A673 (cell line): ENCODE measurements around the gene DCP2. TPM values are rescaled to one million over a fixed set of nuclear protein-coding genes. Genes with fewer than 3 reads are reported as not detected.

ENCODE experiments used
- BruUV-seq: library from RNA; stranded (reverse); fragments of 400-500 nt; replicated peaks from 2 replicates; lab custom pipeline; 2021; lab: Mats Ljungman, UMichigan
- CTCF ChIA-PET: fragments of 300-600 bp; sonication (Branson Sonifier 250); formaldehyde crosslinking; loops from one replicate; lab custom pipeline; 2022; ENCODE audit warnings: antibody characterized with exemption; lab: Charles Lee
- POLR2A ChIA-PET: fragments of 300-600 bp; sonication (Branson Sonifier 250); formaldehyde crosslinking; loops from one replicate; lab custom pipeline; 2022; ENCODE audit warnings: antibody characterized with exemption; ENCODE audit not compliant: low non-redundant PET; lab: Charles Lee
- DNase-seq: peaks from one replicate; pipeline ENCODE4 v3.0.0-alpha.2; 2015; ENCODE audit warnings: low spot score
- H3K27ac ChIP-seq: fragments of 200-600 bp; sonication (generic); 2 replicates; pipeline ENCODE4 v1.5.1; 2016; ENCODE audit warnings: mixed run types, low read depth, mild to moderate bottlenecking, mixed read lengths, antibody characterized with exemption, low read length; ENCODE audit not compliant: poor library complexity, severe bottlenecking
- H3K27me3 ChIP-seq: fragments of 200-600 bp; sonication (generic); replicated peaks from 2 replicates; pipeline ENCODE4 v1.6.1; 2017; ENCODE audit warnings: mixed run types, low read depth, mild to moderate bottlenecking, mixed read lengths, antibody characterized with exemption, low read length; ENCODE audit not compliant: insufficient read depth, poor library complexity
- H3K36me3 ChIP-seq: fragments of 200-600 bp; sonication (generic); 2 replicates; pipeline ENCODE4 v1.6.1; 2016; ENCODE audit warnings: mixed run types, mild to moderate bottlenecking, mixed read lengths, antibody characterized with exemption, low read length; ENCODE audit not compliant: insufficient read depth, poor library complexity, severe bottlenecking
- H3K4me1 ChIP-seq: fragments of 200-600 bp; sonication (generic); 2 replicates; pipeline ENCODE4 v1.6.1; 2017; ENCODE audit warnings: mixed run types, mild to moderate bottlenecking, mixed read lengths, antibody characterized with exemption, low read length; ENCODE audit not compliant: insufficient read depth, poor library complexity, severe bottlenecking
- H3K4me3 ChIP-seq: fragments of 200-600 bp; sonication (generic); 2 replicates; pipeline ENCODE4 v1.5.1; 2016; ENCODE audit warnings: low read depth, mixed run types, mild to moderate bottlenecking, mixed read lengths, low read length; ENCODE audit not compliant: poor library complexity, severe bottlenecking
- H3K9me3 ChIP-seq: fragments of 200-600 bp; sonication (generic); 2 replicates; pipeline ENCODE4 v1.6.1; 2016; ENCODE audit warnings: mixed run types, low read depth, mild to moderate bottlenecking, mixed read lengths, antibody characterized with exemption, low read length; ENCODE audit not compliant: poor library complexity, severe bottlenecking
- EZH2 ChIP-seq: fragments of 200-600 bp; sonication (generic); IDR thresholded peaks from 2 replicates; pipeline ENCODE4 v1.6.1; 2017; ENCODE audit warnings: borderline replicate concordance, low read depth, mild to moderate bottlenecking, mixed read lengths, antibody characterized with exemption, low read length; ENCODE audit not compliant: poor library complexity, severe bottlenecking
- intact Hi-C: fragments of 100-400 bp; cut with micrococcal nuclease; formaldehyde crosslinking; loops from one replicate; pipeline ENCODE4 v1.10.0; 2022; ENCODE audit not compliant: unreplicated experiment
- total RNA-seq: library from RNA; stranded (reverse); gene quantifications from 2 replicates; pipeline ENCODE4 v1.2.3, GENCODE V29; 2021
- TF ChIP-seq, protein P1 (sequence below): fragments of 300-800, 200-600 bp; sonication (generic); conservative IDR thresholded peaks from 2 replicates; pipeline ENCODE4 v1.5.1; 2017; ENCODE audit warnings: low read depth, mild to moderate bottlenecking, antibody characterized with exemption, low read length, moderate library complexity, mixed read lengths

DCP2 gene
- total RNA-seq, 1 experiment from 2014 or later: 73.5 TPM

DNA sequence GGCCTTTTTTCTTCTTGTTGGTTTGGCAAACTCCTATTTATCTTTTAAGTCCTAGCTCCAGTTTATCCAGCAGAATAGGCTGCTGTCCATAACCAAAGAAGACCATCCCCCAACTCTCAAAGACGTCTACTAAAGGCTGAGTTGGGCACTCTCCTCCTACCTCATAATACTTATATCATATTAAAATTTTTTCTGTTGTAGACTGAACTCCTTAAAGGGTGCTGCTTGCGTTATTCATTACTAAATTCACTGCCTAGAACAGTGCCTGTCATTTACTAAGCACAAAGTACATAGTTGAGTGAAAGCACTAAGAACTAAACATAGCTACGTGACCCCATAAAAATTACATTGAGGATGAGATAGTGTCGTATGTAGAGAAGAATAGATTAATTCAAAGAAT is 21.7 kb downstream of the DCP2 start:
- ChIA-PET CTCF (no interaction called here), POLR2A (interaction anchor here (0.6 kb wide), 1 partner anchor 267 kb away, joined by 3 read pairs; no protein-coding TSS in a partner anchor)
- intact Hi-C loops: loop anchor here (5.0 kb wide), 1 partner anchor 514 kb away; the partner anchor contains the start of gene YTHDC2
- no peak overlapping the region for H3K27ac ChIP-seq
- no TSS peak for BruUV-seq
- no peak overlapping the region for H3K4me3 ChIP-seq
- no peak for DNase-seq
- peaks cover 24% of the 10 kb centered on the region for H3K36me3 ChIP-seq
- no peak for TF ChIP-seq EZH2
- TF ChIP-seq, protein P1, sequence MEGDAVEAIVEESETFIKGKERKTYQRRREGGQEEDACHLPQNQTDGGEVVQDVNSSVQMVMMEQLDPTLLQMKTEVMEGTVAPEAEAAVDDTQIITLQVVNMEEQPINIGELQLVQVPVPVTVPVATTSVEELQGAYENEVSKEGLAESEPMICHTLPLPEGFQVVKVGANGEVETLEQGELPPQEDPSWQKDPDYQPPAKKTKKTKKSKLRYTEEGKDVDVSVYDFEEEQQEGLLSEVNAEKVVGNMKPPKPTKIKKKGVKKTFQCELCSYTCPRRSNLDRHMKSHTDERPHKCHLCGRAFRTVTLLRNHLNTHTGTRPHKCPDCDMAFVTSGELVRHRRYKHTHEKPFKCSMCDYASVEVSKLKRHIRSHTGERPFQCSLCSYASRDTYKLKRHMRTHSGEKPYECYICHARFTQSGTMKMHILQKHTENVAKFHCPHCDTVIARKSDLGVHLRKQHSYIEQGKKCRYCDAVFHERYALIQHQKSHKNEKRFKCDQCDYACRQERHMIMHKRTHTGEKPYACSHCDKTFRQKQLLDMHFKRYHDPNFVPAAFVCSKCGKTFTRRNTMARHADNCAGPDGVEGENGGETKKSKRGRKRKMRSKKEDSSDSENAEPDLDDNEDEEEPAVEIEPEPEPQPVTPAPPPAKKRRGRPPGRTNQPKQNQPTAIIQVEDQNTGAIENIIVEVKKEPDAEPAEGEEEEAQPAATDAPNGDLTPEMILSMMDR: no peak
- H3K9me3 ChIP-seq: no peaks in the 10 kb centered on the region
- no peaks in the 10 kb centered on the region for H3K27me3 ChIP-seq
- H3K4me1 ChIP-seq: no peaks in the 10 kb centered on the region

DNA sequence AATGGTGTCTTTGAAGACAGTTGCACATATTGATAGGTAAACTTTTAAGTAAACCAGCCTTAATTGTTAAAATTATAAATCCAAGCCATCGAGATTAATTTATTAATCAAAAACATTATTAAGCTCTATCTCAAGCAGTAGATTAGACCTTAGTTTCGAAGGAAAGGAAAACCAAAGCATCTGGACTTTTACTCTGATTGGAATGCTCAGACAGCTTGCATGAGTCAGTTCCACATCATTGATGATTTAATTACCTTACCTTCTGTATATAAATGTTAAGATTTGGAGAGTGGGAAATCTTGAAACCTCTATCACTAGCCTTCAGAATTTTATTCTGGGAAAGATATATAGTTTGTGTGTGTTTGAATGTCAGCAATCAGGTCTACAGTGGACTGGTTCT is 23.9 kb downstream of the DCP2 start:
- CTCF ChIA-PET: no interaction called here

DNA sequence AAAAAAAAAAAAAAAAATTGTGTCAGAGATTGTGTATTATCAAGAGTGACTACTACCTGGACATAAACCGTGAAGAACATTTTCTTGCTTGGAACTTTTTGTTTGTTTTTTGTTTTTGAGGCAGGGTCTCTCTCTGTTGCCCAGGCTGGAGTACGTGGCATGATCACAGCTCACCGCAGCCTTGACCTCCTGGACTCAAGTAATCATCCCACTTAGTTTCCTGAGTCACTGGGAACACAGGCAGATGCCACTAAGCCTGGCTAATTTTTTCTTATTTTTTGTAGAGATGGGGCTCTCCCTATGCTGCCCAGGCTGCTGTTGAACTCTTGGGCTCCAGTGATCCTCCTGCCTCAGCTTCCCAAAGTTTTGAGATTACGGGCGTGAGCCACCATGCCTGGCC is 25.8 kb downstream of the DCP2 start:
- no peaks in the 10 kb centered on the region for H3K4me1 ChIP-seq
- no TSS peak for BruUV-seq
- ChIA-PET CTCF (no interaction called here), POLR2A (no interaction called here)
- H3K27me3 ChIP-seq: no peaks in the 10 kb centered on the region
- TF ChIP-seq, protein P1: no peak
- no peak for TF ChIP-seq EZH2
- H3K27ac ChIP-seq: no peak overlapping the region
- H3K36me3 ChIP-seq: peaks cover 47% of the 10 kb centered on the region
- no peaks in the 10 kb centered on the region for H3K9me3 ChIP-seq
- no peak overlapping the region for H3K4me3 ChIP-seq
- intact Hi-C loops: no loop called here
- DNase-seq: no peak

More for the DNA sequence above, 23.9 kb downstream of the DCP2 start:
- intact Hi-C loops: no loop called here
- H3K27me3 ChIP-seq: no peaks in the 10 kb centered on the region
- no peak overlapping the region for H3K4me3 ChIP-seq
- no peak overlapping the region for H3K27ac ChIP-seq
- TF ChIP-seq, protein P1: no peak
- no peak for TF ChIP-seq EZH2
- H3K9me3 ChIP-seq: no peaks in the 10 kb centered on the region
- POLR2A ChIA-PET: no interaction called here
- DNase-seq: no peak
- H3K36me3 ChIP-seq: peaks cover 40% of the 10 kb centered on the region
- no TSS peak for BruUV-seq
- H3K4me1 ChIP-seq: no peaks in the 10 kb centered on the region
